K562 (cell line): ENCODE measurements around the gene STX2. TPM values are rescaled to one million over a fixed set of nuclear protein-coding genes. Genes with fewer than 3 reads are reported as not detected.

Experiments used
- BRD4 ChIP-seq: fragments of 200-600 bp; sonication (generic); IDR thresholded peaks from 2 replicates; pipeline ENCODE4 v1.6.1; 2017; ENCODE audit warnings: inconsistent platforms
- DIDO1 ChIP-seq: fragments of 450-650 bp; IDR thresholded peaks from 2 replicates; pipeline ENCODE4 v1.6.1; 2016; ENCODE audit warnings: low read depth, missing biosample characterization, missing genetic modification characterization
- DLX4 ChIP-seq: fragments of 250-450 bp; sonication (Bioruptor Pico); IDR thresholded peaks from 2 replicates; pipeline ENCODE4 v1.6.1; 2021; ENCODE audit warnings: mild to moderate bottlenecking
- FOXK1 ChIP-seq: sonication (generic); formaldehyde crosslinking; IDR thresholded peaks from 2 replicates; pipeline ENCODE4 v1.8.0; 2022; ENCODE audit warnings: missing genetic modification reagents, mild to moderate bottlenecking, borderline replicate concordance
- FUS ChIP-seq: fragments of 200-400 bp; formaldehyde crosslinking; optimal IDR thresholded peaks from 2 replicates; pipeline ENCODE3; 2017; ENCODE audit warnings: low read depth, low read length
- GTF2F1 ChIP-seq: IDR thresholded peaks from 2 replicates; pipeline ENCODE4 v1.6.1; 2011; ENCODE audit warnings: low read depth, low read length, improper control_type of control experiment
- HBP1 ChIP-seq: fragments of 450-650 bp; formaldehyde crosslinking; IDR thresholded peaks from 2 replicates; pipeline ENCODE4 v1.4.0; 2022; ENCODE audit warnings: missing genetic modification characterization
- HDAC2 ChIP-seq: fragments of 450-650 bp; IDR thresholded peaks from 2 replicates; pipeline ENCODE4 v1.6.1; 2016; ENCODE audit warnings: mild to moderate bottlenecking
- HNRNPH1 ChIP-seq: fragments of 200-400 bp; formaldehyde crosslinking; optimal IDR thresholded peaks from 2 replicates; pipeline ENCODE3; 2017; ENCODE audit warnings: low read depth, mild to moderate bottlenecking, low read length, moderate library complexity
- HNRNPL ChIP-seq: fragments of 200-400 bp; formaldehyde crosslinking; IDR thresholded peaks from 2 replicates; pipeline ENCODE4 v1.6.1; 2017; ENCODE audit warnings: low read depth, mild to moderate bottlenecking, low read length
- JUN ChIP-seq, 2 experiments: sonication (generic) in 1 of 2; formaldehyde crosslinking in 1 of 2; IDR thresholded peaks; 2 replicates each; pipeline versions ENCODE4 v1.6.1 to v1.8.0; 2012 to 2022; ENCODE audit warnings: borderline replicate concordance in 2 of 2, mild to moderate bottlenecking in 2 of 2, improper control_type of control experiment in 1 of 2, low read depth in 1 of 2, low read length in 1 of 2, missing genetic modification reagents in 1 of 2
- MTA3 ChIP-seq: fragments of 450-650 bp; formaldehyde crosslinking; IDR thresholded peaks from 2 replicates; pipeline ENCODE4 v1.6.1; 2017; ENCODE audit warnings: mild to moderate bottlenecking, borderline replicate concordance
- MXD1 ChIP-seq: fragments of 250-450 bp; sonication (Bioruptor Pico); IDR thresholded peaks from 2 replicates; pipeline ENCODE4 v1.8.0; 2021; ENCODE audit warnings: borderline replicate concordance, mild to moderate bottlenecking, moderate library complexity; ENCODE audit not compliant: poor library complexity, severe bottlenecking
- NCOR1 ChIP-seq: fragments of 450-650 bp; IDR thresholded peaks from 2 replicates; pipeline ENCODE4 v1.6.1; 2016; ENCODE audit warnings: mild to moderate bottlenecking, moderate library complexity
- PHB ChIP-seq: fragments of 250-450 bp; sonication (Bioruptor Pico); IDR thresholded peaks from 2 replicates; pipeline ENCODE4 v1.5.0; 2021
- POU5F1 ChIP-seq: fragments of 150-350 bp; IDR thresholded peaks from 2 replicates; pipeline ENCODE4 v1.6.1; 2014; ENCODE audit warnings: borderline replicate concordance, low read length, low read depth, mild to moderate bottlenecking; ENCODE audit not compliant: partially characterized antibody
- PPARD ChIP-seq: fragments of 250-450 bp; sonication (Bioruptor Pico); IDR thresholded peaks from 2 replicates; pipeline ENCODE4 v1.8.0; 2022; ENCODE audit warnings: inconsistent platforms, mild to moderate bottlenecking, moderate library complexity
- SLC30A9 ChIP-seq: fragments of 250-450 bp; sonication (Bioruptor Pico); IDR thresholded peaks from 2 replicates; pipeline ENCODE4 v1.8.0; 2022; ENCODE audit warnings: mild to moderate bottlenecking, moderate library complexity
- SMARCB1 ChIP-seq: IDR thresholded peaks from 2 replicates; pipeline ENCODE4 v1.6.1; 2011; ENCODE audit warnings: improper control_type of control experiment, low read depth; ENCODE audit not compliant: insufficient read length
- TBP ChIP-seq: optimal IDR thresholded peaks from 2 replicates; pipeline ENCODE3; 2011; ENCODE audit warnings: low read depth, low read length, improper control_type of control experiment
- THRA ChIP-seq: fragments of 450-650 bp; IDR thresholded peaks from 2 replicates; pipeline ENCODE4 v1.6.1; 2017; ENCODE audit warnings: mild to moderate bottlenecking, moderate library complexity
- ZFX ChIP-seq: sonication (generic); formaldehyde crosslinking; IDR thresholded peaks from 2 replicates; pipeline ENCODE4 v1.8.0; 2022; ENCODE audit warnings: mild to moderate bottlenecking, missing genetic modification reagents, moderate library complexity
- ZKSCAN3 ChIP-seq: fragments of 250-450 bp; sonication (Bioruptor Pico); IDR thresholded peaks from 2 replicates; pipeline ENCODE4 v1.4.0; 2020
- ZNF3 ChIP-seq: fragments of 250-450 bp; sonication (Bioruptor Pico); IDR thresholded peaks from 2 replicates; pipeline ENCODE4 v1.5.0; 2021; ENCODE audit warnings: mild to moderate bottlenecking, moderate library complexity
- ZNF354B ChIP-seq: fragments of 250-450 bp; sonication (Bioruptor Pico); IDR thresholded peaks from 2 replicates; pipeline ENCODE4 v1.4.0; 2020
- ZNF583 ChIP-seq: fragments of 250-450 bp; sonication (Bioruptor Pico); IDR thresholded peaks from 2 replicates; pipeline ENCODE4 v1.4.0; 2020
- ZNF584 ChIP-seq: fragments of 200-800 bp; sonication (Bioruptor generic); IDR thresholded peaks from 2 replicates; pipeline ENCODE4 v1.6.1; 2016; ENCODE audit warnings: low read depth, mild to moderate bottlenecking, missing genetic modification characterization, missing compliant biosample characterization
- polyA plus RNA-seq, 8 experiments: library from polyadenylated mRNA; depleted of rRNA in 4 of 8; stranded (reverse) in 5 of 8; unstranded in 3 of 8; fragments of >200 nt; fragmentation: Nextera tagmentation in 2 of 8; fragmentation: Illumina TruSeq in 1 of 8; extraction: Ambion mirVana in 2 of 8; extraction: Trizol in 1 of 8; gene quantifications; 2 replicates each; pipeline versions ENCODE4 v1.2.1 to v1.2.3, GENCODE V29; 2011 to 2014; ENCODE audit warnings: inconsistent platforms in 1 of 8, missing spikeins in 1 of 8
- total RNA-seq, 7 experiments: library from RNA; depleted of rRNA in 6 of 7; stranded (reverse); fragments of >200 nt in 6 of 7; fragmentation: Illumina TruSeq in 2 of 7; extraction: Trizol in 2 of 7; gene quantifications; 2 replicates each; pipeline versions ENCODE4 v1.2.1 to v1.2.3, GENCODE V29; 2011 to 2021; ENCODE audit warnings: low replicate concordance in 1 of 7

The STX2 gene
- total and polyA plus RNA-seq, 9 of the 15 experiments (the other 6 are each of a cell fraction or from before 2014, with no cell fraction given), result 22.2 to 54.6 (median 30.8) TPM

GRCh38 chr12:130765186-130765659 is 73.8 kb downstream of the STX2 start (continued):
- no peak for TF ChIP-seq HBP1 (CRISPR knock-in tag)
- TF ChIP-seq THRA, result no peak
- no peak for TF ChIP-seq HNRNPL
- TF ChIP-seq DLX4, result no peak
- no peak for TF ChIP-seq SMARCB1
- no peak for TF ChIP-seq FOXK1 (CRISPR knock-in tag)
- TF ChIP-seq HDAC2, result no peak
- no peak for TF ChIP-seq NCOR1
- no peak for TF ChIP-seq PHB
- no peak for TF ChIP-seq ZFX
- peak; percentile 92 for TF ChIP-seq MTA3
- no peak for TF ChIP-seq FUS
- TF ChIP-seq TBP, result no peak
- TF ChIP-seq ZNF3 (CRISPR knock-in tag), result no peak
- TF ChIP-seq SLC30A9 (CRISPR knock-in tag), result no peak
- TF ChIP-seq ZNF583 (CRISPR knock-in tag), result no peak
- no peak for TF ChIP-seq ZKSCAN3 (CRISPR knock-in tag)
- no peak for TF ChIP-seq HNRNPH1
- no peak for TF ChIP-seq POU5F1
- TF ChIP-seq PPARD, result no peak
- no peak for TF ChIP-seq GTF2F1
- no peak for TF ChIP-seq JUN (IDR thresholded peaks at IDR 0.05; ENCODE audit: borderline replicate concordance, low read depth, low read length)
- peak; percentile 100 for TF ChIP-seq JUN (CRISPR knock-in tag; IDR thresholded peaks at IDR 0.05; ENCODE audit: borderline replicate concordance)
- no peak for TF ChIP-seq MXD1
- TF ChIP-seq DIDO1 (tag), result peak; percentile 51; the same call in 1 of the 2 replicates
- TF ChIP-seq BRD4, result no peak
- no peak for TF ChIP-seq ZNF584 (CRISPR knock-in tag)
- TF ChIP-seq ZNF354B (CRISPR knock-in tag), result no peak
